AG04449 (cell line): ENCODE results near the gene DYRK1A.
"Not testable (repeated sequence)": the region's sequence is repeated elsewhere in the genome, so short reads cannot be mapped to it uniquely, and the experiment has no call there.

Experiments used
- CTCF ChIA-PET: fragments of 350-600 bp; formaldehyde crosslinking; extraction: SDS; loops from one replicate; lab custom pipeline; 2021; ENCODE audit warnings: antibody characterized with exemption; lab: Yijun Ruan, JAX
- POLR2A ChIA-PET: fragments of 400-600, 350-600 bp; formaldehyde crosslinking; extraction: SDS; loops from one replicate; lab custom pipeline; 2020; ENCODE audit warnings: antibody characterized with exemption, inconsistent platforms; lab: Yijun Ruan, JAX
- DNase-seq: peaks from one replicate; pipeline ENCODE4 v3.0.0-alpha.2; 2010; ENCODE audit warnings: low read depth, low spot score
- H3K4me3 ChIP-seq: 2 replicates; pipeline ENCODE4 v1.5.1; 2011; ENCODE audit warnings: low read depth, mild to moderate bottlenecking, control low read depth, low read length
- CTCF ChIP-seq: IDR thresholded peaks from one replicate; pipeline ENCODE4 v1.5.1; 2011; ENCODE audit warnings: mild to moderate bottlenecking, moderate library complexity, low read length, control low read depth, inconsistent platforms; ENCODE audit not compliant: insufficient read depth; ENCODE audit errors: missing control alignments

DYRK1A gene

GRCh38 chr21:37537391-37537996 lies 170.9 kb downstream of the DYRK1A start:
- no peak for TF ChIP-seq CTCF
- ChIA-PET POLR2A (no interaction called here), CTCF (interaction anchor here (1.1 kb wide), 1 partner anchor 45 kb away, joined by 3 read pairs; no protein-coding TSS in a partner anchor)
- no peak overlapping the region for H3K4me3 ChIP-seq
- no peak for DNase-seq

- CTCF ChIA-PET = interaction anchor here (1.1 kb wide), 1 partner anchor 36 kb away, joined by 3 read pairs; no protein-coding TSS in a partner anchor
- no peak for TF ChIP-seq CTCF
- H3K4me3 ChIP-seq = no peak overlapping the region
- POLR2A ChIA-PET = no interaction called here
- DNase-seq = no peak
Observed at GRCh38 chr21:37538971-37539590, 172.5 kb downstream of the DYRK1A start.

- CTCF ChIA-PET = not testable (repeated sequence)
Observed at GRCh38 chr21:37541128-37541527, 174.6 kb downstream of the DYRK1A start.

GRCh38 chr21:37542512-37542911 lies 175.9 kb downstream of the DYRK1A start:
- no peak for DNase-seq
- ChIA-PET CTCF (interaction anchor here (1.2 kb wide), 1 partner anchor 21 kb away, joined by 3 read pairs; no protein-coding TSS in a partner anchor), POLR2A (no interaction called here)
- H3K4me3 ChIP-seq = no peak overlapping the region
- TF ChIP-seq CTCF = no peak

More at GRCh38 chr21:37541128-37541527, 174.6 kb downstream of the DYRK1A start:
- POLR2A ChIA-PET, H3K4me3 ChIP-seq, DNase-seq: not testable (repeated sequence)

GRCh38 chr21:37546299-37546908 lies 179.8 kb downstream of the DYRK1A start:
- ChIA-PET CTCF (interaction anchor here (1.9 kb wide), 1 partner anchor 17 kb away, joined by 6 read pairs; no protein-coding TSS in a partner anchor), POLR2A (no interaction called here)
- DNase-seq = no peak
- no peak overlapping the region for H3K4me3 ChIP-seq
- no peak for TF ChIP-seq CTCF

- TF ChIP-seq CTCF = no peak
- ChIA-PET CTCF (interaction anchor here (0.7 to 1.9 kb wide), 2 partner anchors 17 to 175 kb away, joined by 3 to 6 read pairs; no protein-coding TSS in a partner anchor), POLR2A (no interaction called here)
- no peak overlapping the region for H3K4me3 ChIP-seq
- DNase-seq = no peak
Observed at GRCh38 chr21:37546949-37547614, 180.5 kb downstream of the DYRK1A start.
